H1 (cell line): ENCODE results near the gene TMTC2. TPM values are rescaled to one million over a fixed set of nuclear protein-coding genes. Genes with fewer than 3 reads are reported as not detected.

ENCODE experiments used
- CTCF ChIA-PET: fragments of 300-600 bp; sonication (Branson Sonifier 250); formaldehyde crosslinking; loops from one replicate; lab custom pipeline; 2021; ENCODE audit not compliant: partially characterized antibody; lab: Charles Lee
- POLR2A ChIA-PET: fragments of 300-600 bp; sonication (Branson Sonifier 250); formaldehyde crosslinking; loops from one replicate; lab custom pipeline; 2021; ENCODE audit warnings: inconsistent platforms; ENCODE audit not compliant: partially characterized antibody; lab: Charles Lee
- DNase-seq, 2 experiments: peaks; one replicate each; pipeline versions ENCODE4 v3.0.0 to v3.0.0-alpha.2; 2010 to 2022; ENCODE audit warnings: low spot score in 2 of 2, low read depth in 1 of 2, mixed read lengths in 1 of 2
- FAIRE-seq: peaks from 2 replicates; lab custom pipeline; 2011; peaks lifted over from hg19 to GRCh38; lab: Jason Lieb, UNC
- H2AFZ ChIP-seq: 2 replicates; pipeline ENCODE4 v1.8.1; 2012; ENCODE audit warnings: low read length, inconsistent platforms
- H2AK5ac ChIP-seq: 2 replicates; pipeline ENCODE4 v1.6.1; 2013; ENCODE audit warnings: low read depth, low read length
- H2BK120ac ChIP-seq: replicated peaks from 2 replicates; pipeline ENCODE3; 2013; ENCODE audit warnings: low read depth, low read length, inconsistent platforms
- H2BK12ac ChIP-seq: 2 replicates; pipeline ENCODE4 v1.6.1; 2013; ENCODE audit warnings: low read depth, low read length
- H2BK15ac ChIP-seq: 2 replicates; pipeline ENCODE4 v1.6.1; 2013; ENCODE audit warnings: low read length
- H2BK20ac ChIP-seq: 2 replicates; pipeline ENCODE4 v1.6.1; 2013; ENCODE audit warnings: low read length
- H2BK5ac ChIP-seq: 2 replicates; pipeline ENCODE4 v1.6.1; 2013; ENCODE audit warnings: low read depth, low read length
- H3K14ac ChIP-seq: 2 replicates; pipeline ENCODE4 v1.6.1; 2013; ENCODE audit warnings: inconsistent platforms; ENCODE audit not compliant: insufficient read length
- H3K18ac ChIP-seq: 2 replicates; pipeline ENCODE4 v1.6.1; 2013; ENCODE audit warnings: low read length; ENCODE audit errors: extremely low read depth
- H3K23ac ChIP-seq: 2 replicates; pipeline ENCODE4 v1.6.1; 2013; ENCODE audit warnings: inconsistent platforms; ENCODE audit not compliant: insufficient read length
- H3K23me2 ChIP-seq: 2 replicates; pipeline ENCODE4 v1.6.1; 2013; ENCODE audit warnings: low read depth, low read length
- H3K27ac ChIP-seq: 2 replicates; pipeline ENCODE4 v1.6.1; 2011; ENCODE audit warnings: low read depth, low read length, inconsistent platforms
- H3K27me3 ChIP-seq, 4 experiments: replicated peaks in 1 of 4; 1 replicate in 1 of 4; 2 replicates in 3 of 4; pipeline versions ENCODE4 v1.6.1 to v1.8.1; 2011 to 2013; ENCODE audit warnings: low read length in 3 of 4, mild to moderate bottlenecking in 3 of 4, inconsistent platforms in 2 of 4, mixed read lengths in 2 of 4, moderate library complexity in 1 of 4; ENCODE audit not compliant: control insufficient read depth in 3 of 4, insufficient read depth in 3 of 4; ENCODE audit errors: extremely low read depth in 1 of 4
- H3K36me3 ChIP-seq, 4 experiments: 2 replicates each; pipeline versions ENCODE4 v1.6.1 to v1.8.1; 2011 to 2013; ENCODE audit warnings: mild to moderate bottlenecking in 4 of 4, low read length in 3 of 4, moderate library complexity in 2 of 4, control low read depth in 1 of 4, inconsistent platforms in 1 of 4; ENCODE audit not compliant: insufficient read depth in 4 of 4, control insufficient read depth in 2 of 4
- H3K4ac ChIP-seq: replicated peaks from 2 replicates; pipeline ENCODE3; 2013; ENCODE audit warnings: low read length, low read depth, mixed read lengths, inconsistent platforms; ENCODE audit not compliant: insufficient read length
- H3K4me1 ChIP-seq, 4 experiments: replicated peaks in 1 of 4; 1 replicate in 1 of 4; 2 replicates in 3 of 4; pipeline versions ENCODE4 v1.6.1 to v1.8.1; 2011 to 2013; ENCODE audit warnings: low read length in 3 of 4, inconsistent platforms in 2 of 4, mixed read lengths in 1 of 4; ENCODE audit not compliant: insufficient read depth in 4 of 4, control insufficient read depth in 3 of 4
- H3K4me2 ChIP-seq, 2 experiments: 2 replicates each; pipeline versions ENCODE4 v1.6.1 to v1.8.1; 2011 to 2013; ENCODE audit warnings: low read depth in 2 of 2, low read length in 2 of 2, control low read depth in 1 of 2, inconsistent platforms in 1 of 2, mild to moderate bottlenecking in 1 of 2; ENCODE audit not compliant: insufficient read depth in 1 of 2
- H3K4me3 ChIP-seq, 4 experiments: fragments of 200-600, 300-600 bp in 1 of 4; sonication (generic), shearing (Covaris generic), sonication (Bioruptor Twin) in 1 of 4; 2 replicates each; pipeline versions ENCODE4 v1.5.1 to v1.8.1; 2011 to 2016; ENCODE audit warnings: low read length in 4 of 4, low read depth in 3 of 4, control low read depth in 2 of 4, inconsistent platforms in 2 of 4, mild to moderate bottlenecking in 2 of 4, mixed read lengths in 1 of 4, moderate library complexity in 1 of 4; ENCODE audit not compliant: insufficient read depth in 2 of 4; ENCODE audit errors: extremely low read depth in 1 of 4
- H3K56ac ChIP-seq: replicated peaks from 2 replicates; pipeline ENCODE3; 2013; ENCODE audit warnings: low read depth, mild to moderate bottlenecking, mixed read lengths, low read length, inconsistent platforms; ENCODE audit not compliant: insufficient read length
- H3K79me1 ChIP-seq: 2 replicates; pipeline ENCODE4 v1.6.1; 2013; ENCODE audit warnings: low read depth, low read length, control low read depth
- H3K79me2 ChIP-seq, 2 experiments: 2 replicates each; pipeline versions ENCODE4 v1.6.1 to v1.8.1; 2012 to 2013; ENCODE audit warnings: low read length in 2 of 2, mild to moderate bottlenecking in 2 of 2, inconsistent platforms in 1 of 2; ENCODE audit not compliant: insufficient read depth in 2 of 2, control insufficient read depth in 1 of 2
- H3K9ac ChIP-seq, 4 experiments: replicated peaks in 1 of 4; 1 replicate in 1 of 4; 2 replicates in 3 of 4; pipeline versions ENCODE4 v1.6.1 to v1.8.1; 2011 to 2013; ENCODE audit warnings: low read depth in 3 of 4, low read length in 3 of 4, control low read depth in 2 of 4, mild to moderate bottlenecking in 2 of 4, moderate library complexity in 2 of 4, inconsistent platforms in 1 of 4; ENCODE audit errors: extremely low read depth in 1 of 4
- H3K9me3 ChIP-seq, 2 experiments: 2 replicates each; pipeline versions ENCODE4 v1.6.1 to v1.8.1; 2012 to 2013; ENCODE audit warnings: mild to moderate bottlenecking in 2 of 2, moderate library complexity in 2 of 2, control low read depth in 1 of 2, inconsistent platforms in 1 of 2, low read depth in 1 of 2, low read length in 1 of 2, mixed read lengths in 1 of 2; ENCODE audit not compliant: insufficient read depth in 2 of 2
- H4K20me1 ChIP-seq, 2 experiments: replicated peaks in 1 of 2; 2 replicates each; pipeline versions ENCODE3 to v1.8.1; 2011 to 2013; ENCODE audit warnings: inconsistent platforms in 2 of 2, low read length in 2 of 2, mild to moderate bottlenecking in 1 of 2; ENCODE audit not compliant: insufficient read depth in 2 of 2, control insufficient read depth in 1 of 2
- H4K5ac ChIP-seq: 2 replicates; pipeline ENCODE4 v1.6.1; 2013; ENCODE audit warnings: low read length, low read depth, mixed read lengths, inconsistent platforms; ENCODE audit not compliant: insufficient read length
- H4K8ac ChIP-seq: 2 replicates; pipeline ENCODE4 v1.8.0; 2013; ENCODE audit warnings: mild to moderate bottlenecking, moderate library complexity, low read length, inconsistent platforms; ENCODE audit not compliant: insufficient read depth; ENCODE audit errors: extremely low read depth
- H4K91ac ChIP-seq: replicated peaks from 2 replicates; pipeline ENCODE3; 2013; ENCODE audit warnings: low read length, mixed read lengths, inconsistent platforms; ENCODE audit not compliant: insufficient read length
- ASH2L ChIP-seq: fragments of 200-600, 300-600 bp; sonication (generic); IDR thresholded peaks from one replicate; pipeline ENCODE4 v1.7.1; 2017; ENCODE audit warnings: low read length
- BACH1 ChIP-seq: IDR thresholded peaks from 2 replicates; pipeline ENCODE4 v1.6.1; 2012; ENCODE audit warnings: low read length, improper control_type of control experiment
- BCL11A ChIP-seq, 2 experiments: IDR thresholded peaks; one replicate each; pipeline ENCODE4 v1.6.1; 2011; ENCODE audit warnings: low read depth in 2 of 2, low read length in 2 of 2, mild to moderate bottlenecking in 2 of 2
- CHD1 ChIP-seq: IDR thresholded peaks from 2 replicates; pipeline ENCODE4 v1.6.1; 2012; ENCODE audit warnings: low read depth, low read length, improper control_type of control experiment
- CHD2 ChIP-seq: IDR thresholded peaks from 2 replicates; pipeline ENCODE4 v1.6.1; 2012; ENCODE audit warnings: low read length, improper control_type of control experiment
- CREB1 ChIP-seq: IDR thresholded peaks from 2 replicates; pipeline ENCODE4 v1.6.1; 2012; ENCODE audit warnings: inconsistent platforms
- FOSL1 ChIP-seq: IDR thresholded peaks from 2 replicates; pipeline ENCODE4 v1.6.1; 2011; ENCODE audit warnings: mild to moderate bottlenecking, low read depth, low read length, moderate library complexity; ENCODE audit not compliant: insufficient read depth
- GABPA ChIP-seq: IDR thresholded peaks from 2 replicates; pipeline ENCODE4 v1.6.1; 2011; ENCODE audit warnings: mild to moderate bottlenecking, low read length, moderate library complexity, borderline replicate concordance; ENCODE audit not compliant: insufficient read depth
- HDAC6 ChIP-seq: IDR thresholded peaks from one replicate; pipeline ENCODE4 v1.7.1; 2012; ENCODE audit warnings: low read depth, mild to moderate bottlenecking, inconsistent platforms, low read length, moderate library complexity
- PHF8 ChIP-seq: fragments of 200-600 bp; sonication (generic); conservative IDR thresholded peaks from 2 replicates; pipeline ENCODE4 v1.7.1; 2012; ENCODE audit warnings: low read depth, mild to moderate bottlenecking, inconsistent platforms, low read length, moderate library complexity
- POLR2AphosphoS5 ChIP-seq: IDR thresholded peaks from 2 replicates; pipeline ENCODE4 v1.6.1; 2011; ENCODE audit warnings: low read depth, low read length
- SUZ12 ChIP-seq: fragments of 200-600 bp; sonication (generic); IDR thresholded peaks from 2 replicates; pipeline ENCODE4 v1.6.1; 2012; ENCODE audit warnings: mild to moderate bottlenecking, inconsistent platforms, low read length, moderate library complexity, mixed read lengths
- WGBS, 2 experiments: shearing (Covaris generic) in 1 of 2; methylation state at CpG; one replicate each; pipeline versions ENCODE4 v1.1.6 to v1.1.7; 2013 to 2015; ENCODE audit warnings: low lambda C conversion rate in 2 of 2, mixed read lengths in 2 of 2, inconsistent platforms in 1 of 2, low coverage in 1 of 2, missing lambda C conversion rate in 1 of 2; ENCODE audit not compliant: insufficient replicate concordance in 2 of 2, insufficient coverage in 1 of 2, insufficient read length in 1 of 2; ENCODE audit errors: extremely low coverage in 1 of 2, missing lambda C conversion rate in 1 of 2; 5-methylcytosine and 5-hydroxymethylcytosine counted together
- polyA plus RNA-seq, 7 experiments: library from polyadenylated mRNA; depleted of rRNA in 3 of 7; stranded (reverse) in 5 of 7; unstranded in 2 of 7; fragments of >200 nt in 5 of 7; fragments of 200-250 nt in 2 of 7; gene quantifications; 1 replicate in 5 of 7; 2 replicates in 1 of 7; 4 replicates in 1 of 7; pipeline versions ENCODE4 v1.2.1 to v1.2.3, GENCODE V29; 2011 to 2013; ENCODE audit warnings: missing spikeins in 2 of 7, mixed read lengths in 2 of 7
- total RNA-seq: library from RNA; stranded (reverse); fragmentation: NEBNext Ultra II Directional; extraction: Animal tissue kit (Norgen Biotek cat#: 25700); gene quantifications from 2 replicates; pipeline ENCODE4 v1.2.1, GENCODE V29; 2021

Gene TMTC2
- total and polyA plus RNA-seq, 2 of the 8 experiments (the other 6 are each of a cell fraction or from before 2014, with no cell fraction given): 2.3 to 3.9 TPM

GRCh38 chr12:83172866-83173649 is 486.4 kb downstream of the TMTC2 start:
- Histone ChIP-seq H3K9ac (no peak overlapping the region), H2BK120ac (no peak overlapping the region), H2BK15ac (no peak overlapping the region), H2BK12ac (no peak overlapping the region), H2AK5ac (no peak overlapping the region), H3K4ac (no peak overlapping the region), H2BK20ac (no peak overlapping the region), H3K27ac (no peak overlapping the region), H3K79me2 (no peaks in the 10 kb centered on the region), H3K23me2 (no peaks in the 10 kb centered on the region), H3K9me3 (no peaks in the 10 kb centered on the region), H3K56ac (no peak overlapping the region), H3K4me1 (peaks cover 0 to 5% (median 0%) of the 10 kb centered on the region in 4 experiments; a peak in 2 of 7 replicates), H3K79me1 (no peaks in the 10 kb centered on the region), H4K91ac (no peak overlapping the region), H3K18ac (no peak overlapping the region), H3K14ac (no peak overlapping the region), H4K5ac (no peak overlapping the region), H3K23ac (no peak overlapping the region), H3K36me3 (no peaks in the 10 kb centered on the region), H4K20me1 (no peaks in the 10 kb centered on the region), H3K4me2 (no peak overlapping the region), H4K8ac (no peak overlapping the region), H2AFZ (no peak overlapping the region), H3K4me3 (no peak overlapping the region), H2BK5ac (no peak overlapping the region), H3K27me3 (no peaks in the 10 kb centered on the region)
- FAIRE-seq (no peak), DNase-seq (no peak)
- POLR2A ChIA-PET: no interaction called here
- 87% methylated on average over 7 of the region's 7 CpGs; no CpG with 5 or more reads in 1 of the 2 experiments for WGBS, 2 experiments
- CTCF ChIA-PET: no interaction called here
- TF ChIP-seq POLR2AphosphoS5 (no peak), BACH1 (no peak), SUZ12 (no peak), CHD2 (no peak), BCL11A (IDR thresholded peaks at IDR 0.05; ENCODE audit: low read depth in 2 of 2, low read length in 2 of 2) (no peak), CREB1 (no peak), GABPA (no peak), PHF8 (no peak), FOSL1 (no peak), CHD1 (no peak), ASH2L (no peak), HDAC6 (no peak)
